HG02763 (cell line): ENCODE data around the gene NTRK1.

ENCODE experiments used
- ATAC-seq: cut with Tn5 transposase; IDR thresholded peaks from one replicate; pipeline ENCODE4 v1.9.1; 2021; ENCODE audit warnings: mild to moderate bottlenecking, moderate library complexity; ENCODE audit not compliant: unreplicated experiment

The NTRK1 gene

GRCh38 chr1:156895927-156896326 lies 35.3 kb downstream of the NTRK1 start:
- ATAC-seq, result no peak

GRCh38 chr1:156896490-156897033 lies 35.9 kb downstream of the NTRK1 start:
- no peak for ATAC-seq

- ATAC-seq, result no peak
These were observed 36.6 kb downstream of the NTRK1 start for GRCh38 chr1:156897078-156897825.

- ATAC-seq, result no peak
These were observed 37.5 kb downstream of the NTRK1 start for GRCh38 chr1:156898161-156898566.

- no peak for ATAC-seq
These were observed 38.5 kb downstream of the NTRK1 start for GRCh38 chr1:156898971-156899664.

- no peak for ATAC-seq
These were observed 39.5 kb downstream of the NTRK1 start for GRCh38 chr1:156899956-156900718.

- no peak for ATAC-seq
These were observed 40.4 kb downstream of the NTRK1 start for GRCh38 chr1:156900896-156901589.

- ATAC-seq, result no peak
These were observed 40.9 kb downstream of the NTRK1 start for GRCh38 chr1:156901590-156901900.

- ATAC-seq, result no peak
These were observed 41.6 kb downstream of the NTRK1 start for GRCh38 chr1:156901966-156902915.

- ATAC-seq, result no peak
These were observed 42.8 kb downstream of the NTRK1 start for GRCh38 chr1:156903328-156904091.

- ATAC-seq, result no peak
These were observed 43.7 kb downstream of the NTRK1 start for GRCh38 chr1:156904187-156904959.

- ATAC-seq, result no peak
These were observed 44.5 kb downstream of the NTRK1 start for GRCh38 chr1:156905176-156905575.

- ATAC-seq, result no peak
These were observed 45.0 kb downstream of the NTRK1 start for GRCh38 chr1:156905651-156906050.

- ATAC-seq, result no peak
These were observed 45.7 kb downstream of the NTRK1 start for GRCh38 chr1:156906206-156906906.

- ATAC-seq, result no peak
These were observed 47.9 kb downstream of the NTRK1 start for GRCh38 chr1:156908541-156908940.

GRCh38 chr1:156908955-156909354 lies 48.3 kb downstream of the NTRK1 start:
- ATAC-seq, result no peak

- no peak for ATAC-seq
These were observed 49.0 kb downstream of the NTRK1 start for GRCh38 chr1:156909671-156910070.

- no peak for ATAC-seq
These were observed 49.7 kb downstream of the NTRK1 start for GRCh38 chr1:156910309-156910782.
